NCI-H460 (cell line): ENCODE measurements around the gene RGS12. TPM values are rescaled to one million over a fixed set of nuclear protein-coding genes. Genes with fewer than 3 reads are reported as not detected.

Experiments
- DNase-seq: peaks from one replicate; pipeline ENCODE4 v3.0.0-alpha.2; 2016; ENCODE audit warnings: low read depth; ENCODE audit errors: extremely low read depth
- total RNA-seq: library from RNA; depleted of rRNA; stranded (reverse); fragments of >200 nt; shearing (Covaris generic); gene quantifications from 2 replicates; pipeline ENCODE4 v1.2.3, GENCODE V29; 2014

The RGS12 gene
- total RNA-seq, 1 experiment from 2014 or later = 7.9 TPM

DNA sequence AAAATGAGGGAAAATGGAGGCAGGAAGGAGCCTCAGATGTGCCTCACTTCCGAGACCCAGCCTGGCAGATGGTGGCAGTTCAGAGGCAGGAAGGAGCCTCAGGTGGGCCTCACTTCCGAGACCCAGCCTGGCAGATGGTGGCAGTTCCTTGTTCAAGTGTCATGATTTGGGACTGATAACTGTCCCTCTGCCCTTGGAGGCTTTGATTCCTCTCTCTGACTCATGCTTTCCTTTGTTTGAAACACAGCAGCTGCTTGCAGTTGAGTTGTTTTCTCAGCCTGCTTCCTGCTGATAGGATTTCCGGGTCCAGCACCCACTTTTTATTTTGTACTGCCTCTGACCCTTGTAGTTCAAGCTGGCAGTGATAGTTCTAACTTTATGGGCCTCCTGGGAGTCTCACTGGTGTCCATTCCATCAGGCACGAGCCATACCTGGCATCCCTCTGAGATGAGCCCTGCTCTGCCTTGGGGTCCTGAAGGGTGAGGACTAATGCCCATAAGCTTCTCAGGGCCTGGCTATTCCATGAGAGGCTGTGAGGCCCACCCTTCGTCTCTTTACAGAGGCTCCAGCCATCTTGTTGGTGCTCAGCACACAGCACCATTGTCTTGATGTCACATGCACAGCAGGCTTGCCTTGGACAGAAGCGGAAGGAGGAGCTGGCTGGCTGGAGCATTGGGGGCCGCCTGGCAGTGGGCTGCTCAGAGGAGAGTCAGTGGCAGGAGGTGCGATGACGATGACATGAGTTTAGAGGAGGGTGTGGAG is 13.0 kb downstream of the RGS12 start:
- DNase-seq = no peak

DNA sequence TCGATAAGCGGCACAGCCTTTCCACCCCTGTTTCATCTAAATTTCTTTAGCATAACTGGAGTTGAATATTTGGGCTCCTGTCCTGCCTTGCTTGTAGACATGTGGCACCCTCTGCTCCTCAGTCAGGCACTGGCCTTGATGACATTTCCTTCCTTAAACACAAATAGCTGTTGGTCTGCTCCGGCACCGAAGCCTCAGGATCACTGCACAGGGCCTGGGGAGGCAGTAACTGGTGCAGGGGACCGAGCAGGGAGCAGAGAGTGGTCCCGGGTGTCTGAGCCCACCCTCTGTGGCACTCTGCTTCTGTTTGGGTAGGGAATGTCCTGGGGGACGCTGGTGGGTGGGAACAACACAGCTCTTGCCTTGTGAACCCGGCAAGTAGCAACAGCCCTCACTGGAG is 13.6 kb downstream of the RGS12 start:
- DNase-seq = no peak

- DNase-seq = no peak
Measured at GRCh38 chr4:3307060-3307459, 14.2 kb downstream of the RGS12 start.

GRCh38 chr4:3307486-3307885 is 14.7 kb downstream of the RGS12 start:
- no peak for DNase-seq

GRCh38 chr4:3307891-3308575 is 15.2 kb downstream of the RGS12 start:
- DNase-seq = no peak

- no peak for DNase-seq
Measured at GRCh38 chr4:3308691-3309090, 15.9 kb downstream of the RGS12 start.

- no peak for DNase-seq
Measured at GRCh38 chr4:3310301-3311094, 17.7 kb downstream of the RGS12 start.

GRCh38 chr4:3311095-3311372 is 18.2 kb downstream of the RGS12 start:
- no peak for DNase-seq

GRCh38 chr4:3311489-3312171 is 18.8 kb downstream of the RGS12 start:
- DNase-seq = no peak

GRCh38 chr4:3312362-3312761 is 19.5 kb downstream of the RGS12 start:
- DNase-seq = no peak

- no peak for DNase-seq
Measured at GRCh38 chr4:3313139-3313538, 20.3 kb downstream of the RGS12 start.

DNA sequence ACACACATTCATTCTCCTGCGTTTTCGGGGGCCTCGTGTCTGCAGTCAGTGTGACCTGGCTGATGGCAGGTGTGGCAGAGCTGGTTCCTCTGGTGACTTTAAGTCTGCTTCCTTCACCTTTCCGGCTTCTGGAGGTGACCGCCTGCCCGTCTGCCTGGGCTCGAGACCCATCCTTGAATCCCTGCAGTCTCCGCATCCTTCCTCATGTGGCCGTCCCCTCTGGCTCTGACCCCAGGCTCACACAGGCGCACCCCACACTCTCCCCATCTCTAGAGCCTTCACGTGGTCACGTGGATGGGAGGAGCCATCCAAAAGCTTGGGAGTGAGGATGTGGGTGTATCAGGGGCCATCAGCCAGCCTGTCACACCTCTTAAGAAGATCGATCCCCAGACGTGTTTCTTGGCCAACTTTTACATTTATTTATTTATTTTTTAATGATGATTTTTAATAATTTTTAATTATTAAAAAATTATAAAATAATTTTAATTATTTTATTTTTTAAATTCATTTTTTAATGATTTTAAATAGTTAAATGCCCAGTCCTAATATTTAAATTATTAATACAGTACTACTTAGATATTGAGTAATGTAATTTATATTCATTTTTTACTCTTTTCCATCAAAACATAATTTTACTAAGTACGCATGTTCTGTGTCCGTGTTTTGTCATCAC is 20.9 kb downstream of the RGS12 start:
- DNase-seq = no peak

GRCh38 chr4:3314706-3315260 is 22.0 kb downstream of the RGS12 start:
- no peak for DNase-seq

GRCh38 chr4:3315566-3315965 is 22.7 kb downstream of the RGS12 start:
- no peak for DNase-seq

GRCh38 chr4:3316146-3316545 is 23.3 kb downstream of the RGS12 start:
- DNase-seq = no peak

- DNase-seq = no peak
Measured at GRCh38 chr4:3317011-3317655, 24.3 kb downstream of the RGS12 start.

GRCh38 chr4:3317656-3318211 is 24.9 kb downstream of the RGS12 start:
- no peak for DNase-seq

GRCh38 chr4:3318561-3319021 is 25.8 kb downstream of the RGS12 start:
- no peak for DNase-seq

DNA sequence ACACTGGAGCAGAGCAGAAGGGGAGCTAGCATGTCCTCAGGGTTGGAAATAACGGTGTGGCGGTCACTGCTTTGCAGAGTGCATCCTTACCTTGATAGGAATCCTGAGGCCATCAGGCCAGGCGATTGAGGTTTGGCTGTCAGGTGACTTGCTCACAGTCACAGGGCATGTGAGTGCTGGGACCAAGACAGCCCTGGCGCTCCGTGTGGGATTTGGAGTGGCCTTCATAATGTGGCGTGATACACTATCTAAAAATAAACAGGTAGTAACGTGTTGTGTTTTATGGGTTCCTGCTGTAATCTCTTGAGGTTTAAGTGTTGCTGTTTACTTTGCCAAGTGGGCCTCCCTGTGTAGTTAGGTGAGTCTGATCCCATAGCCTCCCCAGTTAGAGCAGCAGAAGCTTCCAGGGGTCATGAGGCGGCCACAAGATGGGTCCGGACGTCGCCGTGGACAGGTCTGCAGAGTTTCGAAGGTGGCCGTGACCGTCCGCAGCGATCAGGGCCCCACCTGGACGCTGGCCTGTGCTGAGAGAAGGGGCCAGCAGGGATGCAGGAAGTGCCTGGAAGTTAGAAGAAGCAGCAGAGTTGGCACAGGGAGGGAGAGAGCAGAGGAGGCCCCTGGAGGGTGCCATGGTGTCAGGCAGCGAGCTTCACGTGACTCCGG is 27.7 kb downstream of the RGS12 start:
- no peak for DNase-seq
